Measurements from ENCODE around the gene PHF24. TPM values are rescaled to one million over a fixed set of nuclear protein-coding genes. Genes with fewer than 3 reads are reported as not detected.
"Not testable (repeated sequence)": the region's sequence is repeated elsewhere in the genome, so short reads cannot be mapped to it uniquely, and the experiment has no call there.

PHF24 gene
- total RNA-seq, 1 experiment from 2014 or later, result not detected

DNA sequence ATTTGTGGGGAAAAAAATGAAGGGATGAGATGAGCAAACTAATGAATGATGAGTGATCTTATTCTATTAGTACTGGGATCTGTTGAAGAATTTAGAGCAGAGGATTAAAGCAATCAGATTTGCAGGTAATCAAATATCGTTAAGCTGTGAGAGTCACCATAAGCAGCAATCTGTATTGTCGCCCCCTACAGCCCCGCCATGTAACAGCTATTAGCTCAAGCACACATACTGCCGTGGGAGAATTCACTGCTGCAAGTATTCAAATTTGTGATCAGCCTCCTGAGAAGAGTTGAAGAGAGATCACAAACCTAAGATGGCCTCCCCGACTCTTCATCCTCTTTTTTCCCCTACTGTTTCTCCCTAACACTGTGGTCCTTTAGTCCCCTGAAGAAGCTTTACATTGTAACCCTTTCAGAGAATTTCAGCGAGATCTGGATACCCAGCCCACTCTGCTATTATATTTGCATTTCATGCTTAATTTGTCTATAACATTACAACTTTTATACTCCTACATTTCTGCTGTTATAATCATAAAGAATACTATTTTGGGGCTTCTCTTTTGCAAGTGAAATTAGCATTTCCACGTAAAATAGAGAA, 28.5 kb upstream of the PHF24 start:
- H2AFZ ChIP-seq, result no peak overlapping the region

DNA sequence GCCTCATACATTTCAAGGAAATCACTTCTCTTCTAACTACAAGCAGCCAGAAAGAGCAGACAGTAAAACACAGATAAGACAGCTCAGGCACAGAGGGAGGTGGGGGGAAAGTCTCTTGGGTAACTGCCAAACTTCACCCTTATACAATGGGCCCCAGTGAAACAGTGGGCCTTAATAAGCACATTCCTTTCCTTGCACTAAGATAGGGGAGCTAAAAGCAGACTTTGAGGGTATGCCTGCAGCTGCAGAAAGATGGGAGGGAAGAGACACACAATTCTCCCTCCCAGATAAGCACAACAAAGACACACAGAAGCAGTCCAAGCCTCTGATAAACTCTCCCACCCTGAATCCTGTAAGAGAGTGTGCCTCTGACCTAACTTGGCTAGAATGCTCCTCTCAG, 18.1 kb upstream of the PHF24 start:
- CTCF ChIA-PET; DNase-seq; H3K9me2 ChIP-seq (ENCODE audit: insufficient read depth); H3K4me1 ChIP-seq (replicated peaks; ENCODE audit: insufficient read depth); BruUV-seq (replicated peaks); H3K4me2 ChIP-seq; H2AFZ ChIP-seq; H3K79me2 ChIP-seq (ENCODE audit: low read depth); H3K27ac ChIP-seq; intact Hi-C loops (cut with micrococcal nuclease; ENCODE audit: unreplicated experiment); H4K20me1 ChIP-seq (ENCODE audit: insufficient read depth); H3F3A ChIP-seq (ENCODE audit: insufficient read depth, low read depth); H3K9me3 ChIP-seq (ENCODE audit: insufficient read depth, low read depth); H3K36me3 ChIP-seq (ENCODE audit: low read depth); H3K4me3 ChIP-seq; POLR2A ChIA-PET (ENCODE audit: unreplicated experiment): not testable (repeated sequence)
- H3K27me3 ChIP-seq (ENCODE audit: insufficient read depth, low read depth), result peaks cover 13% of the 10 kb centered on the region

More for the DNA sequence above, 28.5 kb upstream of the PHF24 start:
- Histone ChIP-seq H4K20me1 (ENCODE audit: insufficient read depth) (no peaks in the 10 kb centered on the region), H3K4me3 (no peak overlapping the region), H3K4me1 (replicated peaks; ENCODE audit: insufficient read depth) (no peaks in the 10 kb centered on the region), H3F3A (ENCODE audit: insufficient read depth, low read depth) (no peaks in the 10 kb centered on the region), H3K4me2 (no peak overlapping the region), H3K9me3 (ENCODE audit: insufficient read depth, low read depth) (no peaks in the 10 kb centered on the region), H3K9me2 (ENCODE audit: insufficient read depth) (no peaks in the 10 kb centered on the region), H3K36me3 (ENCODE audit: low read depth) (no peaks in the 10 kb centered on the region), H3K79me2 (ENCODE audit: low read depth) (no peaks in the 10 kb centered on the region), H3K27me3 (ENCODE audit: insufficient read depth, low read depth) (peaks cover 15% of the 10 kb centered on the region; the same call in 1 of the 2 replicates), H3K27ac (no peak overlapping the region)
- DNase-seq, result peak in 1 of 2 experiments; percentile 1
- no TSS peak for BruUV-seq (replicated peaks)
- POLR2A ChIA-PET (ENCODE audit: unreplicated experiment), result no interaction called here
- intact Hi-C loops (cut with micrococcal nuclease; ENCODE audit: unreplicated experiment), result no loop called here
- no peak for TF ChIP-seq EZH2 (IDR thresholded peaks at IDR 0.05; ENCODE audit: low read depth)
- TF ChIP-seq, protein P1, sequence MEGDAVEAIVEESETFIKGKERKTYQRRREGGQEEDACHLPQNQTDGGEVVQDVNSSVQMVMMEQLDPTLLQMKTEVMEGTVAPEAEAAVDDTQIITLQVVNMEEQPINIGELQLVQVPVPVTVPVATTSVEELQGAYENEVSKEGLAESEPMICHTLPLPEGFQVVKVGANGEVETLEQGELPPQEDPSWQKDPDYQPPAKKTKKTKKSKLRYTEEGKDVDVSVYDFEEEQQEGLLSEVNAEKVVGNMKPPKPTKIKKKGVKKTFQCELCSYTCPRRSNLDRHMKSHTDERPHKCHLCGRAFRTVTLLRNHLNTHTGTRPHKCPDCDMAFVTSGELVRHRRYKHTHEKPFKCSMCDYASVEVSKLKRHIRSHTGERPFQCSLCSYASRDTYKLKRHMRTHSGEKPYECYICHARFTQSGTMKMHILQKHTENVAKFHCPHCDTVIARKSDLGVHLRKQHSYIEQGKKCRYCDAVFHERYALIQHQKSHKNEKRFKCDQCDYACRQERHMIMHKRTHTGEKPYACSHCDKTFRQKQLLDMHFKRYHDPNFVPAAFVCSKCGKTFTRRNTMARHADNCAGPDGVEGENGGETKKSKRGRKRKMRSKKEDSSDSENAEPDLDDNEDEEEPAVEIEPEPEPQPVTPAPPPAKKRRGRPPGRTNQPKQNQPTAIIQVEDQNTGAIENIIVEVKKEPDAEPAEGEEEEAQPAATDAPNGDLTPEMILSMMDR (conservative IDR thresholded peaks at IDR 0.05), result peak; percentile 49; the same call in 1 of the 2 replicates
- CTCF ChIA-PET, result no interaction called here

DNA sequence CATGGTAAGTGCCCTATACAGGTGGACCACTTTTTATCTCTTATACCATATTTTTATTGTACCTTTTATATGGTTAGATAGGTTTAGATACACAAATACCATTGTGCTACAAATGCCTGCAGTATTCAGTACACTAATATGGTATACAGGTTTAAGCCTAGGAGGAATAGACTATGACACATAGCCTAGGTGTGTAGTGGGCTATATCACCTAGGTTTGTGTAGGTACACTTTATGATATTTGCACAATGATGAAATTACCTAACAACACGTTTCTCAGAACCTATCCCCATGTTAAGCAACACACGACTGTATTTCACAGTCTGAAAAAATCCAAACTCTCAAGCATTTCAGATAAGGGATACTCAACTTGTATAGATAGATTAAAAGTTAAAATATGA, 9.6 kb upstream of the PHF24 start:
- Histone ChIP-seq H3K27ac (no peak overlapping the region), H4K20me1 (ENCODE audit: insufficient read depth) (no peaks in the 10 kb centered on the region), H3K79me2 (ENCODE audit: low read depth) (no peaks in the 10 kb centered on the region), H3K4me2 (no peak overlapping the region), H3K4me3 (no peak overlapping the region), H3K36me3 (ENCODE audit: low read depth) (no peaks in the 10 kb centered on the region), H3K9me2 (ENCODE audit: insufficient read depth) (no peaks in the 10 kb centered on the region), H2AFZ (no peak overlapping the region), H3F3A (ENCODE audit: insufficient read depth, low read depth) (no peaks in the 10 kb centered on the region), H3K27me3 (ENCODE audit: insufficient read depth, low read depth) (peaks cover 16% of the 10 kb centered on the region; the same call in 1 of the 2 replicates), H3K4me1 (replicated peaks; ENCODE audit: insufficient read depth) (no peaks in the 10 kb centered on the region), H3K9me3 (ENCODE audit: insufficient read depth, low read depth) (no peaks in the 10 kb centered on the region)
- intact Hi-C loops (cut with micrococcal nuclease; ENCODE audit: unreplicated experiment), result no loop called here
- no TSS peak for BruUV-seq (replicated peaks)
- DNase-seq, result no peak
- TF ChIP-seq, protein P1 (conservative IDR thresholded peaks at IDR 0.05), result no peak
- no peak for TF ChIP-seq EZH2 (IDR thresholded peaks at IDR 0.05; ENCODE audit: low read depth)
- ChIA-PET CTCF (no interaction called here), POLR2A (ENCODE audit: unreplicated experiment) (no interaction called here)

DNA sequence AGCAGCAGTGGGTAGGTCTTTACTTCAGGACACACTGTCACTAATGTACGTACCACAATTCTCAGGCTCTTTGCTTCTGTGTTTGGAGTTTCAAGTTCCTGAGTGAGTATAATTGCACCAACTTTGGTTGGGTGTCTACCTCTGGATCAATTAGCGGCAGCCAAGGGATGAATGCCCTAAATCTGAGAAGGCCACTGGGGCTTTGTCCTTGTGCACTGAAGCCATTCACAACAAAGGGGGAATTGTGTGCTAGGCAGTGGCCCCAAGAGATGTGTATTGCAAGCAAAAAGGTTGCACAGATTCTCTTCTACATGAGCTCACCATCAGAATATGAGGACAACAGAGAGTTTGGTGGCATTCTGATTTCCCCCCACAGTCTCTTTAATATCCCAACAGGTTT, 3.9 kb upstream of the PHF24 start:
- Histone ChIP-seq H2AFZ (no peak overlapping the region), H3K27me3 (ENCODE audit: insufficient read depth, low read depth) (peaks cover 12% of the 10 kb centered on the region; the same call in 1 of the 2 replicates), H4K20me1 (ENCODE audit: insufficient read depth) (no peaks in the 10 kb centered on the region), H3K4me3 (no peak overlapping the region), H3K27ac (no peak overlapping the region), H3F3A (ENCODE audit: insufficient read depth, low read depth) (no peaks in the 10 kb centered on the region), H3K9me3 (ENCODE audit: insufficient read depth, low read depth) (no peaks in the 10 kb centered on the region), H3K36me3 (ENCODE audit: low read depth) (no peaks in the 10 kb centered on the region), H3K4me1 (replicated peaks; ENCODE audit: insufficient read depth) (no peaks in the 10 kb centered on the region), H3K79me2 (ENCODE audit: low read depth) (no peaks in the 10 kb centered on the region), H3K9me2 (ENCODE audit: insufficient read depth) (no peaks in the 10 kb centered on the region), H3K4me2 (no peak overlapping the region)
- ChIA-PET POLR2A (ENCODE audit: unreplicated experiment) (no interaction called here), CTCF (no interaction called here)
- intact Hi-C loops (cut with micrococcal nuclease; ENCODE audit: unreplicated experiment), result no loop called here
- DNase-seq, result no peak
- no TSS peak for BruUV-seq (replicated peaks)
- TF ChIP-seq EZH2 (IDR thresholded peaks at IDR 0.05; ENCODE audit: low read depth), result no peak
- TF ChIP-seq, protein P1 (conservative IDR thresholded peaks at IDR 0.05), result no peak

DNA sequence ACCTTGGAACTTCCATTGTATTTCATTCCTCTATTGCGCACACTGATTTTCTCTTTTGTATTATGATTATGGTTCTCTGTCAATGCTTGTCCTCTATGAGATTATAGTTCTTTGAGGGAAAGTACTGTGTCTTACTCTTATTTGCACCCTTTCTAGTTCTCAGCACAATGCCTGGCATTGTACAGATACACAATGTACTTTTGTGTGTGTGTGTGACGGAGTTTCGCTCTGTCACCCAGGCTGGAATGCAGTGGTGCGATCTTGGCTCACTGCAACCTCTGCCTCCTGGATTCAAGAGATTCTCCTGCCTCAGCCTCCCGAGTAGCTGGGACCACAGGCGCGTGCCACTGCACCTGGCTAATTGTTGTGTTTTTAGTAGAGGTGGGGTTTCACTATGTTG, 2.0 kb upstream of the PHF24 start:
- H3K9me3 ChIP-seq (ENCODE audit: insufficient read depth, low read depth); DNase-seq; H3K4me2 ChIP-seq; H3K9me2 ChIP-seq (ENCODE audit: insufficient read depth); H3K27ac ChIP-seq; H3K4me1 ChIP-seq (replicated peaks; ENCODE audit: insufficient read depth); BruUV-seq (replicated peaks); CTCF ChIA-PET; intact Hi-C loops (cut with micrococcal nuclease; ENCODE audit: unreplicated experiment); POLR2A ChIA-PET (ENCODE audit: unreplicated experiment); H3K27me3 ChIP-seq (ENCODE audit: insufficient read depth, low read depth); H4K20me1 ChIP-seq (ENCODE audit: insufficient read depth); H3F3A ChIP-seq (ENCODE audit: insufficient read depth, low read depth); H3K36me3 ChIP-seq (ENCODE audit: low read depth); H3K4me3 ChIP-seq; H2AFZ ChIP-seq; H3K79me2 ChIP-seq (ENCODE audit: low read depth): not testable (repeated sequence)

Data from PC-9 (cell line).